ENCODE data around the gene PHLDA1. TPM values are rescaled to one million over a fixed set of nuclear protein-coding genes. Genes with fewer than 3 reads are reported as not detected.

Gene PHLDA1
- total and polyA plus RNA-seq, 2 of the 13 experiments (the other 11 are each of a cell fraction or from before 2014, with no cell fraction given), result 33.8 to 41.0 TPM

DNA sequence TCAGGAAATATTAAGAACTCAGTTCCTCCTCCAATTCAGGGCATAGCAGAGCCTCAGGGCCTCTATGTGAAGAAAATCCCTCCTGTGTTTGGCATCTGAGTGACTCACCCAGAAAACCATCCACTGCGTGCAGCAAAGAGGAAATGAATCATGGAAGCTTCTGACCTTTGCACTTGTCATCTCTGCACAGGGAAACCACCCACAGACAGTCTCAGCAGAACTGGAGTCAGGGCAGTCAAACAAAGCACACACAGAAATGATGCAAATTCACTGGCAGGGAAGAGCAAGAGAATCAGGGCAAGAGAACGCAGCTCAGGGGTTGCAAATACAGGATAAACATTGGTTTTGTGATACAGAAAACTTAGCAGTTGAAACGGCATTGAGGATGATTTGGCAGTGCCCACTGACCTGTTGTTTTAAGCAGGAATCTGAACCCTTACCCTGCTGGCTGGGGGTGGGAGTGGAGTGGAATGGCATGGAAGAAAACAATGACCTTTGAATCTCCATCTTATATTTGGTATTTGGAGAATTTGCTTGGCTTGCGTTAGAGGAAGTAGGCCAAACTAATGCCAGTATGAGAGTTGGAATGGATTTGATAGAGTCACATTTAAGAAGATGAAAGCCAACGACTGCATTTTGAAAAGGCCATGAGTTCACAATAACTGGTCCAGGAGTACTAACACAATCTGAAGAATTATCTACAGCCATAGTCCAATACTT is 53.5 kb downstream of the PHLDA1 start (continued):
- TF ChIP-seq, protein P1, sequence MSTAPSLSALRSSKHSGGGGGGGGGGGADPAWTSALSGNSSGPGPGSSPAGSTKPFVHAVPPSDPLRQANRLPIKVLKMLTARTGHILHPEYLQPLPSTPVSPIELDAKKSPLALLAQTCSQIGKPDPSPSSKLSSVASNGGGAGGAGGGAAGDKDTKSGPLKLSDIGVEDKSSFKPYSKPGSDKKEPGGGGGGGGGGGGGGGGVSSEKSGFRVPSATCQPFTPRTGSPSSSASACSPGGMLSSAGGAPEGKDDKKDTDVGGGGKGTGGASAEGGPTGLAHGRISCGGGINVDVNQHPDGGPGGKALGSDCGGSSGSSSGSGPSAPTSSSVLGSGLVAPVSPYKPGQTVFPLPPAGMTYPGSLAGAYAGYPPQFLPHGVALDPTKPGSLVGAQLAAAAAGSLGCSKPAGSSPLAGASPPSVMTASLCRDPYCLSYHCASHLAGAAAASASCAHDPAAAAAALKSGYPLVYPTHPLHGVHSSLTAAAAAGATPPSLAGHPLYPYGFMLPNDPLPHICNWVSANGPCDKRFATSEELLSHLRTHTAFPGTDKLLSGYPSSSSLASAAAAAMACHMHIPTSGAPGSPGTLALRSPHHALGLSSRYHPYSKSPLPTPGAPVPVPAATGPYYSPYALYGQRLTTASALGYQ (CRISPR knock-in tag; IDR thresholded peaks at IDR 0.05), result peak; percentile 54; the same call in 1 of the 2 replicates
- no peak for TF ChIP-seq NONO (IDR thresholded peaks at IDR 0.05)
- TF ChIP-seq NONO (CRISPR knock-in tag; conservative IDR thresholded peaks at IDR 0.05), result peak; percentile 84; the same call in 1 of the 2 replicates
- no peak for TF ChIP-seq ZZZ3 (CRISPR knock-in tag; IDR thresholded peaks at IDR 0.05; ENCODE audit: borderline replicate concordance)
- no peak for TF ChIP-seq ZNF850 (CRISPR knock-in tag; conservative IDR thresholded peaks at IDR 0.05)
- TF ChIP-seq, protein P2, sequence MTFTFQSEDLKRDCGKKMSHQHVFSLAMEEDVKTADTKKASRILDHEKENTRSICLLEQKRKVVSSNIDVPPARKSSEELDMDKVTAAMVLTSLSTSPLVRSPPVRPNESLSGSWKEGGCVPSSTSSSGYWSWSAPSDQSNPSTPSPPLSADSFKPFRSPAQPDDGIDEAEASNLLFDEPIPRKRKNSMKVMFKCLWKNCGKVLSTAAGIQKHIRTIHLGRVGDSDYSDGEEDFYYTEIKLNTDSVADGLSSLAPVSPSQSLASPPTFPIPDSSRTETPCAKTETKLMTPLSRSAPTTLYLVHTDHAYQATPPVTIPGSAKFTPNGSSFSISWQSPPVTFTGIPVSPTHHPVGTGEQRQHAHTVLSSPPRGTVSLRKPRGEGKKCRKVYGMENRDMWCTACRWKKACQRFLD (CRISPR knock-in tag; IDR thresholded peaks at IDR 0.05; ENCODE audit: borderline replicate concordance), result no peak
- no peak; the same call in 1 of the 2 replicates for TF ChIP-seq ZNF629 (CRISPR knock-in tag; conservative IDR thresholded peaks at IDR 0.05)
- no peak for TF ChIP-seq ZNF446 (CRISPR knock-in tag; IDR thresholded peaks at IDR 0.05)
- TF ChIP-seq ZNF549 (CRISPR knock-in tag; IDR thresholded peaks at IDR 0.05), result no peak
- TF ChIP-seq, protein P3, sequence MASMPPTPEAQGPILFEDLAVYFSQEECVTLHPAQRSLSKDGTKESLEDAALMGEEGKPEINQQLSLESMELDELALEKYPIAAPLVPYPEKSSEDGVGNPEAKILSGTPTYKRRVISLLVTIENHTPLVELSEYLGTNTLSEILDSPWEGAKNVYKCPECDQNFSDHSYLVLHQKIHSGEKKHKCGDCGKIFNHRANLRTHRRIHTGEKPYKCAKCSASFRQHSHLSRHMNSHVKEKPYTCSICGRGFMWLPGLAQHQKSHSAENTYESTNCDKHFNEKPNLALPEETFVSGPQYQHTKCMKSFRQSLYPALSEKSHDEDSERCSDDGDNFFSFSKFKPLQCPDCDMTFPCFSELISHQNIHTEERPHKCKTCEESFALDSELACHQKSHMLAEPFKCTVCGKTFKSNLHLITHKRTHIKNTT (CRISPR knock-in tag; IDR thresholded peaks at IDR 0.05), result no peak
- TF ChIP-seq, protein P4, sequence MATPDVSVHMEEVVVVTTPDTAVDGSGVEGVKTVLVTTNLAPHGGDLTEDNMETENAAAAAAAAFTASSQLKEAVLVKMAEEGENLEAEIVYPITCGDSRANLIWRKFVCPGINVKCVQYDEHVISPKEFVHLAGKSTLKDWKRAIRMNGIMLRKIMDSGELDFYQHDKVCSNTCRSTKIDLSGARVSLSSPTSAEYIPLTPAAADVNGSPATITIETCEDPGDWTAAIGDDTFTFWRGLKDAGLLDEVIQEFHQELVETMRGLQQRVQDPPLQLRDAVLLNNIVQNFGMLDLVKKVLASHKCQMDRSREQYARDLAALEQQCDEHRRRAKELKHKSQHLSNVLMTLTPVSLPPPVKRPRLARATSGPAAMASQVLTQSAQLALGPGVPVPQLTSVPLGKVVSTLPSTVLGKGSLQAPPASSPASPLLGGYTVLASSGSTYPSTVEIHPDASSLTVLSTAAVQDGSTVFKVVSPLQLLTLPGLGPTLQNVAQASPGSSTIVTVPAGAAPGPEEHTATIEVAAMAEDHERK (CRISPR knock-in tag; IDR thresholded peaks at IDR 0.05; ENCODE audit: low read depth), result no peak
- TF ChIP-seq ZNF382 (CRISPR knock-in tag; IDR thresholded peaks at IDR 0.05; ENCODE audit: borderline replicate concordance), result no peak
- no peak for TF ChIP-seq SMAD1 (CRISPR knock-in tag; IDR thresholded peaks at IDR 0.05; ENCODE audit: borderline replicate concordance, low read depth)
- peak; percentile 67; the same call in 1 of the 2 replicates for TF ChIP-seq NKX3-1 (CRISPR knock-in tag; IDR thresholded peaks at IDR 0.05)
- TF ChIP-seq EEA1 (CRISPR knock-in tag; IDR thresholded peaks at IDR 0.05; ENCODE audit: borderline replicate concordance), result no peak
- no peak for TF ChIP-seq NFIB (CRISPR knock-in tag; IDR thresholded peaks at IDR 0.05; ENCODE audit: borderline replicate concordance)
- TF ChIP-seq SOX13 (IDR thresholded peaks at IDR 0.05), result peak; percentile 45
- peak in 1 of 2 experiments; percentile 88; a peak in 2 of 4 replicates for TF ChIP-seq SOX13 (CRISPR knock-in tag; conservative IDR thresholded peaks at IDR 0.05 in 1 of 2, IDR thresholded peaks at IDR 0.05 in 1 of 2)
- TF ChIP-seq ZNF746 (CRISPR knock-in tag; IDR thresholded peaks at IDR 0.05), result no peak
- TF ChIP-seq ETV5 (CRISPR knock-in tag; IDR thresholded peaks at IDR 0.05; ENCODE audit: borderline replicate concordance), result peak; percentile 99
- TF ChIP-seq SRSF4 (IDR thresholded peaks at IDR 0.05; ENCODE audit: low read depth, low read length, poor library complexity, severe bottlenecking), result no peak
- peak; percentile 88; the same call in 1 of the 2 replicates for TF ChIP-seq TARDBP (CRISPR knock-in tag; IDR thresholded peaks at IDR 0.05)
- TF ChIP-seq, protein P5, sequence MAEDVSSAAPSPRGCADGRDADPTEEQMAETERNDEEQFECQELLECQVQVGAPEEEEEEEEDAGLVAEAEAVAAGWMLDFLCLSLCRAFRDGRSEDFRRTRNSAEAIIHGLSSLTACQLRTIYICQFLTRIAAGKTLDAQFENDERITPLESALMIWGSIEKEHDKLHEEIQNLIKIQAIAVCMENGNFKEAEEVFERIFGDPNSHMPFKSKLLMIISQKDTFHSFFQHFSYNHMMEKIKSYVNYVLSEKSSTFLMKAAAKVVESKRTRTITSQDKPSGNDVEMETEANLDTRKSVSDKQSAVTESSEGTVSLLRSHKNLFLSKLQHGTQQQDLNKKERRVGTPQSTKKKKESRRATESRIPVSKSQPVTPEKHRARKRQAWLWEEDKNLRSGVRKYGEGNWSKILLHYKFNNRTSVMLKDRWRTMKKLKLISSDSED (CRISPR knock-in tag; IDR thresholded peaks at IDR 0.05), result no peak
